Left cardiac atrium (tissue), 4 donors: ENCODE measurements around the gene CNRIP1. TPM values are rescaled to one million over a fixed set of nuclear protein-coding genes. Genes with fewer than 3 reads are reported as not detected.

Experiments used
- ATAC-seq, 2 donors: fragments of 200-7000 bp; cut with Tn5 transposase; one replicate each; pipeline ENCODE4 v1.9.1; 2020; ENCODE audit warnings: mild to moderate bottlenecking in 2 of 2, moderate library complexity in 2 of 2
- DNase-seq: peaks from one replicate; pipeline ENCODE4 v3.0.0-alpha.2; 2020
- intact Hi-C, 2 donors: fragments of 100-400 bp; cut with DNase I; formaldehyde crosslinking; loops; one replicate each; pipeline versions ENCODE4 v1.14.1 to v1.15.1; 2022 to 2023
- total RNA-seq, 2 donors: library from RNA; stranded (reverse); fragmentation: NEBNext Ultra II Directional; extraction: Animal tissue kit (Norgen Biotek cat#: 25700); gene quantifications; one replicate each; pipeline ENCODE4 v1.2.1, GENCODE V29; 2021
- donor health status: DM: no; HTN: yes; CAD: no.
- donor health status: DM: no; HTN: yes; CAD: no; lungs with severe emphysema.
- donor health status: DM: yes; HTN: yes; CAD: no.
- donor health status: Dilated cardiomyopathy.

The CNRIP1 gene
- total RNA-seq, 2 donors from 2014 or later, result 16.8 to 19.1 TPM

GRCh38 chr2:68302281-68302875 is 17.4 kb downstream of the CNRIP1 start:
- intact Hi-C loops, result no loop called here
- DNase-seq (no peak), ATAC-seq (no peak)

- DNase-seq (no peak), ATAC-seq (no peak)
- intact Hi-C loops, result no loop called here
Measured at GRCh38 chr2:68295516-68295915, 24.2 kb downstream of the CNRIP1 start.

- ATAC-seq (no peak), DNase-seq (no peak)
- intact Hi-C loops, result no loop called here
Measured at GRCh38 chr2:68294913-68295312, 24.8 kb downstream of the CNRIP1 start.

- no peak for DNase-seq
- intact Hi-C loops, result no loop called here
- ATAC-seq, result no peak
Measured at GRCh38 chr2:68294187-68294586, 25.6 kb downstream of the CNRIP1 start.

- intact Hi-C loops, result no loop called here
- DNase-seq (no peak), ATAC-seq (no peak)
Measured at GRCh38 chr2:68293755-68294154, 26.0 kb downstream of the CNRIP1 start.

GRCh38 chr2:68293024-68293423 is 26.7 kb downstream of the CNRIP1 start:
- DNase-seq, result no peak
- intact Hi-C loops, result no loop called here
- no peak for ATAC-seq

GRCh38 chr2:68292108-68292710 is 27.5 kb downstream of the CNRIP1 start:
- intact Hi-C loops, result no loop called here
- ATAC-seq (no peak), DNase-seq (no peak)

GRCh38 chr2:68291314-68291713 is 28.4 kb downstream of the CNRIP1 start:
- intact Hi-C loops, result no loop called here
- peak in 1 of 2 donors; percentile 4 for ATAC-seq

GRCh38 chr2:68290901-68291300 is 28.8 kb downstream of the CNRIP1 start:
- ATAC-seq, result peak; percentile 78 to 85
- DNase-seq, result no peak
- intact Hi-C loops, result no loop called here

More at GRCh38 chr2:68291314-68291713, 28.4 kb downstream of the CNRIP1 start:
- DNase-seq, result no peak

GRCh38 chr2:68287580-68288441 is 31.9 kb downstream of the CNRIP1 start:
- DNase-seq, result no peak
- intact Hi-C loops, result loop anchor here (10.0 kb wide), 1 partner anchor 93 kb away; no protein-coding TSS in a partner anchor
- ATAC-seq, result peak; percentile 61 to 67

- DNase-seq (peak; percentile 27), ATAC-seq (peak; percentile 66 to 70)
- intact Hi-C loops, result loop anchor here (10.0 kb wide), 1 partner anchor 90 kb away; no protein-coding TSS in a partner anchor
Measured at GRCh38 chr2:68284896-68285295, 34.9 kb downstream of the CNRIP1 start.

GRCh38 chr2:68283419-68283812 is 36.3 kb downstream of the CNRIP1 start:
- DNase-seq (no peak), ATAC-seq (no peak)
- intact Hi-C loops, result loop anchor here (2.0 to 10.0 kb wide), 2 partner anchors 89 to 161 kb away; no protein-coding TSS in a partner anchor

- peak in 1 of 2 donors; percentile 41 for ATAC-seq
- no peak for DNase-seq
- intact Hi-C loops, result loop anchor here (2.0 to 10.0 kb wide), 2 partner anchors 88 to 160 kb away; no protein-coding TSS in a partner anchor
Measured at GRCh38 chr2:68282811-68283418, 36.8 kb downstream of the CNRIP1 start.

- ATAC-seq (no peak), DNase-seq (no peak)
- intact Hi-C loops, result loop anchor here (10.0 kb wide), 1 partner anchor 86 kb away; no protein-coding TSS in a partner anchor
Measured at GRCh38 chr2:68280796-68281195, 39.0 kb downstream of the CNRIP1 start.

- intact Hi-C loops, result loop anchor here (10.0 kb wide), 1 partner anchor 86 kb away; no protein-coding TSS in a partner anchor
- ATAC-seq (no peak), DNase-seq (no peak)
Measured at GRCh38 chr2:68280348-68280747, 39.4 kb downstream of the CNRIP1 start.

- no peak for DNase-seq
- no peak for ATAC-seq
- intact Hi-C loops, result loop anchor here (10.0 kb wide), 1 partner anchor 85 kb away; no protein-coding TSS in a partner anchor
Measured at GRCh38 chr2:68279691-68280090, 40.1 kb downstream of the CNRIP1 start.

GRCh38 chr2:68278169-68278568 is 41.6 kb downstream of the CNRIP1 start:
- ATAC-seq (no peak), DNase-seq (no peak)
- intact Hi-C loops, result no loop called here

- DNase-seq (no peak), ATAC-seq (no peak)
- intact Hi-C loops, result no loop called here
Measured at GRCh38 chr2:68274022-68274421, 45.7 kb downstream of the CNRIP1 start.

- intact Hi-C loops, result no loop called here
- ATAC-seq, result peak; percentile 31 to 70
Measured at GRCh38 chr2:68272246-68272994, 47.3 kb downstream of the CNRIP1 start.

More at GRCh38 chr2:68272246-68272994, 47.3 kb downstream of the CNRIP1 start:
- no peak for DNase-seq
